Stimulated activated CD4-positive, alpha-beta T cell treated with anti-CD3 and anti-CD28 coated beads, Interleukin-15, amount 100 ng/mL, for 48 hours (primary cell): Measurements from ENCODE around the gene ADGRG3.
"Not testable (repeated sequence)": the region's sequence is repeated elsewhere in the genome, so short reads cannot be mapped to it uniquely, and the experiment has no call there.

Source experiments
- DNase-seq, 2 donors: peaks; one replicate each; pipeline ENCODE4 v3.0.0-alpha.2; 2020; ENCODE audit warnings: low read depth in 2 of 2

ADGRG3 gene

DNA sequence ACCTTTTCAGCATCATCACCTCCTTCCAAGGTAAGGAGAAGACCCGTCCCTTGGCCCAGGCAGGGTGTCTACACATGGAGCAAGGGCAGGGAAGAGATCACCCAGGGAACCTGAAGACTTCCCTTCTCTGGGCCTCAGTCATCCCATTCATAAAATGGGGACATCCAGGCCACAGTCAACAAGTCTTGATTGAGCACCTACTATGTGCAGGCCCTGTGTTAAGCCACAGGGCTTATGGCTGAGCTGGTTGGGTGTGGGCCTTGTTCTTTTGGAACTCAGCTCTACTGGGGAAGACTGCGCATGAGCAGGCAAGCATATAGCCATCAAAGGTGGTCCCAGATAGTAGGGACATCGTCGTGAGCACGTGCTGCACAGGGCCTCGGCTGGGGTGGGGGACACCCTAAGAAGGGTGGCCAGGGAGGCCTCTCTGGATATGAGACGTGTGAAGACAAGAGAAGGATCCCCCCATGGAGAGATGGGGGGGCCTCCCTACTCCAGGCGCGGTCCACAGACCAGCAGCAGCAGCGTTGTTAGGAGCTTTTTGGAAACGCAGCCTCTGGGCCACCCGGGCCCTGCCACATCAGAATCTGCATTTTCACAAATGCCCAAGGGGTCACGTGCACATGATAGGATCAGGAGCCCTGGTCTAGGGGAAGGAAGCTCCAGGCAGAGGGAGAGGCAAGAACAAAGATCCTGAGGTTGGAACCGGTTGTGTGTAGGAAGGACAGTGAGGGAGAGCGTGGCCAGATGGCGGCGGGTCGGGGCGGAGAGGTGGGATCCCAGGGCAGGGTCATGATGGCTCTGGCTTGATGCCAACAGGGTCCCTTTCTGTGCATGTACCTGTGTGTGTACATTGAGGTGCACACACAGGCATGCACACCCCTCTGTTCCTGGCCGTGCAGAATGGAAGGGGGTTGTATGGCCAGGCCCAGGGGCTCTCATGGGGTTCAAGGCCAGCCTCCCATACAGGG is 5.9 kb upstream of the ADGRG3 start:
- no peak for DNase-seq

DNA sequence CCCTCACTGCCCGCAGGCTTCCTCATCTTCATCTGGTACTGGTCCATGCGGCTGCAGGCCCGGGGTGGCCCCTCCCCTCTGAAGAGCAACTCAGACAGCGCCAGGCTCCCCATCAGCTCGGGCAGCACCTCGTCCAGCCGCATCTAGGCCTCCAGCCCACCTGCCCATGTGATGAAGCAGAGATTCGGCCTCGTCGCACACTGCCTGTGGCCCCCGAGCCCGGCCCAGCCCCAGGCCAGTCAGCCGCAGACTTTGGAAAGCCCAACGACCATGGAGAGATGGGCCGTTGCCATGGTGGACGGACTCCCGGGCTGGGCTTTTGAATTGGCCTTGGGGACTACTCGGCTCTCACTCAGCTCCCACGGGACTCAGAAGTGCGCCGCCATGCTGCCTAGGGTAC is 4.7 kb upstream of the ADGRG3 start:
- no peak for DNase-seq

DNA sequence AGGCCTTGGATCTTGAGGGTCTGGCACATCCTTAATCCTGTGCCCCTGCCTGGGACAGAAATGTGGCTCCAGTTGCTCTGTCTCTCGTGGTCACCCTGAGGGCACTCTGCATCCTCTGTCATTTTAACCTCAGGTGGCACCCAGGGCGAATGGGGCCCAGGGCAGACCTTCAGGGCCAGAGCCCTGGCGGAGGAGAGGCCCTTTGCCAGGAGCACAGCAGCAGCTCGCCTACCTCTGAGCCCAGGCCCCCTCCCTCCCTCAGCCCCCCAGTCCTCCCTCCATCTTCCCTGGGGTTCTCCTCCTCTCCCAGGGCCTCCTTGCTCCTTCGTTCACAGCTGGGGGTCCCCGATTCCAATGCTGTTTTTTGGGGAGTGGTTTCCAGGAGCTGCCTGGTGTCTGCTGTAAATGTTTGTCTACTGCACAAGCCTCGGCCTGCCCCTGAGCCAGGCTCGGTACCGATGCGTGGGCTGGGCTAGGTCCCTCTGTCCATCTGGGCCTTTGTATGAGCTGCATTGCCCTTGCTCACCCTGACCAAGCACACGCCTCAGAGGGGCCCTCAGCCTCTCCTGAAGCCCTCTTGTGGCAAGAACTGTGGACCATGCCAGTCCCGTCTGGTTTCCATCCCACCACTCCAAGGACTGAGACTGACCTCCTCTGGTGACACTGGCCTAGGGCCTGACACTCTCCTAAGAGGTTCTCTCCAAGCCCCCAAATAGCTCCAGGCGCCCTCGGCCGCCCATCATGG is 4.0 kb upstream of the ADGRG3 start:
- no peak for DNase-seq

DNA sequence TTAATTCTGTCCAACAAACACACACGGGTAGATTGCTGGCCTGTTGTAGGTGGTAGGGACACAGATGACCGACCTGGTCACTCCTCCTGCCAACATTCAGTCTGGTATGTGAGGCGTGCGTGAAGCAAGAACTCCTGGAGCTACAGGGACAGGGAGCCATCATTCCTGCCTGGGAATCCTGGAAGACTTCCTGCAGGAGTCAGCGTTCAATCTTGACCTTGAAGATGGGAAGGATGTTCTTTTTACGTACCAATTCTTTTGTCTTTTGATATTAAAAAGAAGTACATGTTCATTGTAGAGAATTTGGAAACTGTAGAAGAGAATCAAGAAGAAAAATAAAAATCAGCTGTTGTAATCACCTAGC is 3.5 kb upstream of the ADGRG3 start:
- no peak for DNase-seq

DNA sequence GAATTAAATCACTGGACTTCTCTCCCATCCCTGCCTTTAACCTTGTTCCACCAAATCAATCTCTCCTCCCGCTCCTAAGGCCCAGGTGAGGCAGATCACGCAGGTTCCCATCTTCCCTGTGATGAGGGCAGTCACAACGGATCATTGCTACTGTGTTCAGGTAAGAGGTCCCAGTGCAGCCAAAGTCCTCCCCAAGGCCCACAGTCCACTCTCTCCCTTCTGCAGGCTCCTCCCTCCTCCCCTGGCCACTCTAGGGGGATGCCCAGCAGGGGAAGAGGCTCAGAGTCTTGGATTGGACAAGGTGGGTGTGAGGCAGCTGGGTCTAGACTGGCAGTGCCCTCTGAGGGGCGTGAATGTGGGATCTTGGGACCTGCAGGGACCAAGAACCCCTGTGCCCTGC is 2.6 kb upstream of the ADGRG3 start:
- DNase-seq = no peak

DNA sequence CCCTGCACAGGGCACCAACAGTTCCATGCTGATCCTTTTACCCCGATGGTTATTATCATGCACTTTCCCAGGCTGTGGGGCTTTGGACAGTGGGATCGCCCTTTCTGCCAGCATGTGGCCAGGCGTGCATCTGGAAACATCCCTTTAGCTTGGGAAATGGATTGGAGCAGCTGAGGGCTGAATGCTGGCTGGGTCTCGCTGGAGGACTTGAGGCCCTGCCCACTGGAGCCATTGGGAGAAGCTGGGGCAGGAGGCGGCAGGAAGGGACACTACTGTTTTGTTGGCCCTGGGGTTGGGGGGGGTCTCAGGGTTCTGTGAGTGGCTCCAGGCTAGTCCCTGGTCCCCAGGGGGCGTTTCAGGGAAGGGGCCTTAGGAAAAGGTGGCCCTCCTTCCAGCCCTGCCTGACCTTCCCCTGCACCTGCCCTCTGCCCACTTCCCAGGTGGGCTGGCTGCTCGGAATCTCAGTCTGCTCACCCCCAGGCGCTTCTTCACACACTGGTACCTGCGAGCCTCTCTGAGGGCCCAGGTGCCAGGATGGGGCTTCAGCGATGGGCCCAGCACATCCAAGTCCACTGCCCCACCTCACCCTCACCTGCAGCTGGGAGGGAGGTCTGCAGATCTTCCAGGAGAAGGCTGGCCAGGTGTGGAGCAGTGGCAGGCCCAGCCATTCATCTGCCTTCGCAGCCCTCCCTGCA is 1.6 kb upstream of the ADGRG3 start:
- no peak for DNase-seq

DNA sequence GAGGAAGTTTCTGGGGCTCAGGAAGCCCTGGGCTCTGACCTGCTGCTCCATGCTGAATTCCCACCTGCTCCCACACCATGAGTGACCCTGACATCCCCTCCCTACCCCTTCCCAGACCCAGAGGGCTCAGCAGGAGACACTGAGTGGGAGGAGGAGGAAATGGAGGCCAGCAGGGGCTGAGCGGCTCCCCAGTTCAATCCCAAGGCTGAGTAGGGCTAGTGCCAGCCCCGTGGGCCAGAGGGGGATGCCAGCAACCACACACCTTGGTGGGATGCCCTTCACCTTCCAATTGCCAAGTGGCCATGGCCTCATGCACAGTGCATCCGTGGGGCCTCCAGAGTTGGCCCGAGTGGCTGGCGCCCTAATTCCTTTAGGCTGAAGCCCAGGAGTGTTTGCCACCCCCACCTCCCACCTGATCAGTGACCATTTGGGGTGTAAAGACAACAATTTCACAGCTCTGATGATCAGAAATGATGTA is 1.0 kb upstream of the ADGRG3 start:
- no peak for DNase-seq

DNA sequence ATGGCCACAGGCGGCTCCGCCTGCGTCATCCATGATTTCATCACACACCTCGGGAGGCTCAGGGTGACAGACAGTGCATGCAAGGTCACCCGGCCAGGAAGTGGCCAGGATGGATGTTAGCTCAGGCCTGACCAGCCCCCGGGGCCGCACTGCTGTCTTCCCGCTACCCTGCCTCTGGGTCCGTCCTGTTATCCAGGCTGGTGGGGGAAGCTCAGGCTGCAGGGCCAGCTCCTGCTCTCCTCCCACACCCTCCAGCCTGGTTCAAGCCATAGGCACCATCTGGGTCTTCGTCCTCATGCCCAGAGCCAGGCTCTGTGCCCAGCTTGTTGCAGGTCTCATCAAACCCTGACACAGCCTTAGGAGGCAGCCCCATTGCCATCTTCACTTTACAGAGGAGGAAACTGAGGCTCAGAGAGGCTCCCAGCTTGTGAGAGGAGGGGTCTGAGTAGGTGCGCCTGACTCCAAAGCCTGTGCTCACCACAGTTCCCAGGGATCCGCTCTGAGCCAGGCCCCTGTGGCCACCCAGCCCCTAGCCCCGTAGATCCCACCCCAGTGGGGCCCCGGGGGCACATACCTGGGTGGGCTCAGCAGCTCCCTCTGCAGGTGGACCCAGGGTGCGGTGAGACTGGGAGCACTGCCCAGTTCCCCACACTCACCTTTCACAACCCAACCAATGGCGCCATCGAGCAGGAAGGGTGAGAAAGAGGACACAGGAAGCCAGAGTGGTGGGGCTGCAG is 412 bp upstream of the ADGRG3 start:
- DNase-seq = no peak

DNA sequence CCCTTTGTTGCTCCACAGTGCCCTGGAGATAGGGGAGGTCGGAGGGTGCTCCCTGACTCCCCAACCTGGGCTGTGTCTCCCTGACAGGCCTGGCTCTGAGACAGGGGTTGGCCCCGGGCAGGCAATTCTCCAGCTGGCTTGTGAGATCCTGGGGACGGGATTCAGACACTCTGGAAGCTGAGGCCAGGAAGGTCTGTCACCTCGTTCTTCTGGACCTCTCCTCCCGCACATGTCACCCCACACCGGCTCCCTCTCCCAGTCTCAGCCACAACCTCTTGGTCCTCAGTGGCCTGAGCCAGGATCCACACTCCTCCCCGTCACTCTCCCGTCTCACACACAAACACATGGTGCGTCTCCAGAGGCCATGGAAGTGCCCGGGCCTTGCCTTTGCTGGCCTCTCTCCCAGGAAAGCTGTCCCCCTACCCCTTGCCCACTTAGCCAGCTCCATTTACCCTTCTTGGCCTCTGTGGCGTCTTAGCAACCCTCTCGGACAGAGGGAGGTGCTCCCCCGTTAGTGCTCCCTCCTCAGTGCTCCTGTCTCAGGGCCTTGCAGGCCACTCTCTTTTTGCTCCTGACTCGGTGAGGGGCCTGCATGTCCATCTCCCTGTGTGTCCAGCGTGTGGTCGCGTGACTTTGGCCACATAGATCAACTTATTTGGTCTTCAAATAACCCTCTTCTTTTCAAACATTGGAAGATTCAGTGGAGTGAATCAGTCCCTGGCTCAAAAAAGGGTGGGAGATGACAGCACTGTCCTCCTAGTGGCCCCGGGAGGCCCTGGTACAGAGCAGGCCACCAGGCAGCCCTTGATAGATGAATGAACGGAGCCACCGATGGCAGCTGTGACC is 747 bp downstream of the ADGRG3 start:
- no peak for DNase-seq

DNA sequence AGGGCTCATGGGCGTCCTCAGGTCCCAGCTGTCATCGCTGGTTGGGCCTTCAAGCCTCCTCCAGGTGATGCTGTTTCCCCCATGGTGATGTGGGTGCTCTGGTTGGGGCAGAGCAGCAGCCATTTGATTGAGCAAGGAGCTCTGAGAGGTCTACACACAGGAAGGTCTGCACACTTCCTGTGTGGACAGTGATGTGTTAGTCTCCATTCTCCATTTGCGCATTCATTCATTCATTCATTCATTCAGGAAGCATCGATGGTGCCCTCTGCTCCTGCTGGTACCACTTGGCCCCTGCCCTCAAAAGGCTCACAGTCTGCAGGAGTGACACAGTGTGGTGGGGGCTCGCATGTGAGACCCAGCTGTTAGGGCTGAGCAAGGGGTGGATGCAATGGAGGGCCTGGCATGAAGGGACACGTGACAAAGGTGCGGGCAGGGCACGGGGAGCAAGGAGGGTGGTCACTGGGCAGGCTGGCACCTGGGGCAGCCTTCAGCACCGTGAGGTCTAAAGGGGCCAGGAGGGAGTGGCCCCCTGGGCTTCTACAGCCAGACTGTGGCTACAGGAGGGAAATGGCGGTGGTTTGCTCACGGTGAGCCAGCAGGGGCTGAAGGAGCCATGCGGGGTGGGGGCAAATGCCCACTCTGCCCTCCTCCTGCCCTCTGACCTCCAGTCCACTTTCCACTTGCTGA is 1.5 kb downstream of the ADGRG3 start:
- no peak for DNase-seq

DNA sequence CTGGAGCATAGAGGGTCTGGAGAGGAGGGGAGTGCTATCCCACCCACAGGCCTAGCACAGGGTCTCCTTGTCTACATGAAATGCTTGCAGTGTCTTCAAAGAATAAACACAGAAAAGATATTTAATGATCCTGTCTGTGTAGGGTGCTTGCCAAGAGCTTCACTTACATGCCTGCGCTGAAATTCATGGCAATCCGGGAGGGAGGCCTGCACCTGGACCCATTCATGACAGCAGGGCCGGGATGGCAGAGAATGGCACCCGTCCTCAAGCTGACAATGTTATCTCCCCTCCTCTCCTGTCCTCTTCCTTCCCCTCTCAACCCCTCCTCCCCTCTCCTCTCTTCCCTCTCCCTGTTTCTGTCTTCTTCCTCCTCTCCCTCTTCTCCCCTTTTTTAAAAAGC is 2.1 kb downstream of the ADGRG3 start:
- DNase-seq = no peak

DNA sequence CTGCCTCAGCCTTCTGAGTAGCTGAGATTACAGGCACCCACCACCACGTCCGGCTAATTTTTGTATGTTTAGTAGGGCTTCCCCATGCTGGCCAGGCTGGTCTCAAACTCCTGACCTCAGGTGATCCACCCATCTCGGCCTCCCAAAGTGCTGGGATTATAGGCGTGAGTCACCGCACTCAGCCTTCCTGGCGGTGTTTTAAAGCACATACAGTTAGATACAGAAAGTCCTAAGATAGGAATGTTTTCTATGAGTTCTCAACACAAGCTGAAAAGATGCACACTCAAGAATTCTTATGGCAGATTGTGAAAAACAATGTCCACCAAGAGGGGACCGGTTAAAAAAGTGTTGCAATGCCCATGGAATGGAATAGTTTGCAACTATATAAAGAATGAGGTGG is 3.3 kb downstream of the ADGRG3 start:
- not testable (repeated sequence) for DNase-seq

DNA sequence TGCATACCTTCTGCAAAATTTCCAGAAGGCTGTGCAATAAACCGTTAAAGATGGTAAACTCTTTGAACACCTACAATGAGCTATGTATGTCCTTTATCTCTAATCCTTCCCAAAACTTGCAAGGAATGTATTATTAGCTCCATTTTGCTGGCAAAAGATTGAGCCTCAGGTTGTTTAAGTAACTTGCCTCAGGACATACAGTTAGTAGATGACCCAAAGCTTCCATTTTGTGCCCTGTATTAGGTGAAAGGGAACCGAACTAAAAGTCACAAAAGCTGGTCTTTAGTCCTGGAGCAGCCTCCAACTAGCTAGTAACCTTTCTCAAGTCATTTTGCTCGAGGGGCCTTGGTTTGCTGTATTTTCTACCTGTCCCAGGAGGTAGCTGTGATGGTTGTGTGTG is 4.3 kb downstream of the ADGRG3 start:
- DNase-seq = no peak

DNA sequence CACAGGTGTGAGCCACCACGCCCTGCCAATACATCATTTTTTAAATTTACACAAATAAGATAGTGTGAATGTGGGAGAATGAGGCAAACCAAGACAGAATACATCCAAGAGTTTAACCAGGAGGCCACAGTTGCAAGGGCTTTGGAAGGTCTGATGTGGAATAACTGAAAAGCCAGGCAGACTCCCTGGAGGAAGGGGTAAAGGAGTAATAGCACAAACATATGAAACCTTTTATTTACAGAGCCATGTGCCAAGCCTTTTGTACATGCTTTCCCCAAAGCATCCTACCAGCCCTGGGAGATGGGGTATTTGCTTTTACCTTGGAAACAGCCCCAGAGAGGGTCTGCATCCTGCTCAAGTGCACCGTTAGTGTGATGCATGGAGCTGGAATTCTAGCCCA is 4.7 kb downstream of the ADGRG3 start:
- DNase-seq = no peak

DNA sequence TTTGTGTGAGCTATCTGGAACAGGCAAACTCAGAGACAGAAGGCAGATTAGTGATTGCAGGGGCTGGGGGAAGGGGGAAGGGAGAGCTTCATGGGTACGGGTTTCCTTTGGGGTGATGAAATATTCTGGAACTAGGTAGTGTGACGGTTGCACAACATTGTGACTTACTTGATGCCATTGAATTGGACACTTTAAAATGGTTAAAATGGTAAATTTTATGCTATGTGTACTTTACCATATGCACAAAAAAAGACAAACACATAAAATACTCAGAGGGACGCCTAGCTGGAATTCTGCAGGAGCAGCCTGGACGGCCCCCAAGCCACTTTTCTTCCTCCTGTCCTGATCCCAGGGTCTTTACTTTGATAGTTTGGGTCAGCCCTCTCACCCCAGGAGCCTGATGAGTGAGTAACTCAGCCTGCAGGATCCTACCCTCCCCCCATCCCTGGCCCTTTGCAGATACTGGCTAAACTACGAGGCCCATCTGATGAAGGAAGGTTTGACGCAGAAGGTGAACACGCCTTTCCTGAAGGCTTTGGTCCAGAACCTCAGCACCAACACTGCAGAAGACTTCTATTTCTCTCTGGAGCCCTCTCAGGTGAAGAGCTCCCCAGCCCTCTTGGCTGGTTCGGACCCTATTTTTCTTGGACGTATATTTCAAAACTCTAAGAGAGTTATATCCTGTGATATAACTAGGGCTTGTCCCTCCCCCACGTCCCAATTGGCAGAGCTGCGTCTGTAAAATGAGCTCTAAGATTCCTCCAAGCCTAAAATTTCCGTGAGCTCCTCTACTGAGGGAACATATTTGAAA is 7.8 kb downstream of the ADGRG3 start:
- no peak for DNase-seq

DNA sequence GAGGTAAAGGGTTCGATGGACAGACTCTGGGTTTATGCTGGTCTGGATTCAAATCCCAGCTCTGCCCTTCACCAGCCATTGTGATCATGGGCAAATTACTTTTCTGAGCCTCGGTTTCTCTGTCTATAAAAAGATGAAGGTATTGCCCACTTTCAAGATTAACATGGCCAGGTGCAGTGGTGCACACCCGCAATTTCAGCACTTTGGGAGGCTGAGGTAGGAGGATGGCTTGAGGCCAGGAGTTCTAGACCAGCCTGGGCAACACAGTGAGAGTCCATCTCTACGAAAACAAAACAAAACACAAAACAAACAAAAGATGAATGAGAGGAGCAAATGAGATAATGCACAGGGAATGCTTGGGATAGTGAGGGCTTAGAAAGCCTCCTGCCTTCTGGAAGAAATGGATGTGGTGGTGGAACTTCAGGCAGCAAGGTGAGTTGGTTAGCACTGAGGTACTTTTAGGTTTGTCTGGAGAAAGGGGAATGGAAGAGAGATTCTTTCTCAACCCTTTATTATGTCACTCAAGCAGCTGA is 8.5 kb downstream of the ADGRG3 start:
- DNase-seq = no peak

DNA sequence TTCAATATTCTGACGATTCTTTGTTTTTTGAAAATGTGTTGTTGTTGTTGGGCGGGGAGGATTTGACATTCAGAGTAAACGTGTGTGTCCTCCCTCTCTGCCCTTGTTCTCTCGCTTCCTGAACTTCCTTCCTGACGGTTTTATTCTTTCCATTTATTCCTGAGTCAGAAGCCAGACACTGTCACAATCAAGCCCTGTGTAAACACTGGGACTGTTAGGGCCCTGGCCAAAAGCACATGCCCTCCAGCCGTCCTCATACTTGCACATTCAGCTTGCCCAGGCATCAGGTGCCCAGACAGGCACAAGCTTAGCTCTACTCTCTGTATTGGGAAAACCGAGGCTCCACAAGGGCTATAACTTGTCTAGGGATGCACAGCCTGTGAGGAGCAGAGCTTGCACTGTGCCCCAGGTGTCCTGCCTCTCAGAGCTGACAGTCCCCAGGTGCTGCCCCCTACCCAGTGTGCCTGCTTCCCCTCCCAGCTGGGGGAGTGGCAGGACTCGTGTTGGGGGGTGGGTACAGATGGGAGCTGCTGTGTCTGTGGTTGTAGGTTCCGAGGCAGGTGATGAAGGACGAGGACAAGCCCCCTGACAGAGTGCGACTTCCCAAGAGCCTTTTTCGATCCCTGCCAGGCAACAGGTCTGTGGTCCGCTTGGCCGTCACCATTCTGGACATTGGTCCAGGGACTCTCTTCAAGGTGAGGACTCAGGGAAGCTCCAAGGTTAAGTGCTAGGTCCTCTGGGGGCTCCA is 9.7 kb downstream of the ADGRG3 start:
- no peak for DNase-seq

DNA sequence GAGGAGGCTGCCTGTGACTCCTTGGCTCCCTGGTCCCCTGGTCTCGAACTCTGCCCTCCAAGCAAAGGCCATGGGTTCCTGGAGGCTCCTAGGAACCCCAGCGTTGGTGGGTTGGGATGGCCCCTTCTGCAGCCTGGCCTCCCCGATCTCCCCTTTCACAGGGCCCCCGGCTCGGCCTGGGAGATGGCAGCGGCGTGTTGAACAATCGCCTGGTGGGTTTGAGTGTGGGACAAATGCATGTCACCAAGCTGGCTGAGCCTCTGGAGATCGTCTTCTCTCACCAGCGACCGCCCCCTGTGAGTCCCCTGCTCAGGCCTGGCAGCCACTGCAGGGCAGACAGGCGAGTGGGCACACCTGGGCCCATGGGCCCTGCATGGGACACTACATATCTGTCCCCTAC is 10.9 kb downstream of the ADGRG3 start:
- DNase-seq = no peak
